GM21825 (cell line): ENCODE measurements around the gene CKAP5.
"Not testable (repeated sequence)": the region's sequence is repeated elsewhere in the genome, so short reads cannot be mapped to it uniquely, and the experiment has no call there.

Experiments
- ATAC-seq: cut with Tn5 transposase; IDR thresholded peaks from one replicate; pipeline ENCODE4 v1.9.1; 2021; ENCODE audit warnings: mild to moderate bottlenecking, moderate library complexity; ENCODE audit not compliant: unreplicated experiment

CKAP5 gene

GRCh38 chr11:46728659-46729040 lies 117.4 kb downstream of the CKAP5 start:
- no peak for ATAC-seq

- no peak for ATAC-seq
Measured at GRCh38 chr11:46727952-46728658, 118.0 kb downstream of the CKAP5 start.

GRCh38 chr11:46726206-46726862 lies 119.7 kb downstream of the CKAP5 start:
- no peak for ATAC-seq

- no peak for ATAC-seq
Measured at GRCh38 chr11:46725338-46726205, 120.5 kb downstream of the CKAP5 start.

- no peak for ATAC-seq
Measured at GRCh38 chr11:46724088-46724487, 122.0 kb downstream of the CKAP5 start.

- no peak for ATAC-seq
Measured at GRCh38 chr11:46723359-46723680, 122.8 kb downstream of the CKAP5 start.

GRCh38 chr11:46722566-46723358 lies 123.3 kb downstream of the CKAP5 start:
- no peak for ATAC-seq

GRCh38 chr11:46721286-46721685 lies 124.8 kb downstream of the CKAP5 start:
- no peak for ATAC-seq

GRCh38 chr11:46719543-46720218 lies 126.4 kb downstream of the CKAP5 start:
- no peak for ATAC-seq

GRCh38 chr11:46719048-46719542 lies 127.0 kb downstream of the CKAP5 start, which contains the start of gene F2:
TSS of gene F2 (plus strand) at chr11:46719213. CDS start at chr11:46719236, 23 bp downstream.
- no peak for ATAC-seq

GRCh38 chr11:46718155-46719019 lies 127.7 kb downstream of the CKAP5 start:
- no peak for ATAC-seq

GRCh38 chr11:46717825-46718154 lies 128.3 kb downstream of the CKAP5 start:
- ATAC-seq, result not testable (repeated sequence)

- ATAC-seq, result no peak
Measured at GRCh38 chr11:46712874-46713576, 133.1 kb downstream of the CKAP5 start.

GRCh38 chr11:46711303-46711702 lies 134.8 kb downstream of the CKAP5 start:
- no peak for ATAC-seq

- no peak for ATAC-seq
Measured at GRCh38 chr11:46710821-46711269, 135.2 kb downstream of the CKAP5 start.

GRCh38 chr11:46709351-46709750 lies 136.7 kb downstream of the CKAP5 start:
- not testable (repeated sequence) for ATAC-seq

GRCh38 chr11:46706886-46707285 lies 139.2 kb downstream of the CKAP5 start:
- ATAC-seq, result no peak

GRCh38 chr11:46705070-46705688 lies 140.9 kb downstream of the CKAP5 start:
- ATAC-seq, result no peak
